GM15510 (cell line): ENCODE measurements around the gene LYVE1.

Experiments used
- POLR2A ChIP-seq: IDR thresholded peaks from 3 replicates; pipeline ENCODE4 v1.6.1; 2011; ENCODE audit warnings: borderline replicate concordance; ENCODE audit not compliant: insufficient read length; ENCODE audit errors: extremely low read depth

LYVE1 gene

GRCh38 chr11:10600570-10601248, 32.2 kb upstream of the LYVE1 start:
- TF ChIP-seq POLR2A, result no peak

- TF ChIP-seq POLR2A, result no peak
Observed at GRCh38 chr11:10599388-10600175, 31.1 kb upstream of the LYVE1 start.

- TF ChIP-seq POLR2A, result no peak
Observed at GRCh38 chr11:10598816-10599215, 30.4 kb upstream of the LYVE1 start.

DNA sequence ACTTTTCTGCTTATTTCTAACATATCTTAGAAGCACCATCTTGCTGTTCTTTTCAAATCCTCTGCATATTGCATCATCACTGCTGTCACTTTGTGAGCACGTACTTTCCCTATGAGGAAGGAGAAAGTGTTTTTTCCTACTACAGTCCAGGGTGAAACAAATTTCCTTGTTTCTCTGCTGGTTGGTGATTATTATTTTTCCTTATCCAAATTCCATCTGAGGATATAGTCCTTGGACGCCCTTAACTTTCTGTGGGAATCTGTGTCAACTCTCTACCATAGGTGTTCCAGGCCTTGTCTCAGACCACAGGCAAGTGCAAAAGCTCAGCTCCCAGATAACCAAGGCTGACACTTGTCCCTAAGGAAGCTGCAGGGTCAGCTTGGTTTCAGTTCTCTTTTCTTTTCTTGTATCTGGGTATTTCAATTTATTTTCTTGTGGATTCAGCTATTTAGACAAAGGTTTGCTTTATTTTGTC, 29.4 kb upstream of the LYVE1 start:
- no peak for TF ChIP-seq POLR2A

DNA sequence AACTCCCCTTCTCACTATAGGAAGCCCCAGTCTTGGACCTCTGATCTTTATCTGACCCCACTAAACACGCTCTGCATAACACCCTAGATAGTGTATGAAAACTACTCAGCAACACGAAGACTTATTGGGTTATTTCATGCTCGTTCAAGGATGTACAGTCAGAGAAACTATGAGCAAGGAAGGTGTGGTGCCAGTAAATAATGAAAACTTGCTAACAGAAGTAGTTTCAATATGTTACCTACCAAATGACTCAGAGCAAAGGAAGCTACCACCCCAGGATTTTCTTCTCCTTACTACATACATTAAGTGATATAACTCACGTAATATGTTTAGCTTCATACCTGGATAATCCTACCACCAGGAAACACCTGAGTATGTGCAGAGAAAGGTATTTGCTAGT, 25.9 kb upstream of the LYVE1 start:
- no peak for TF ChIP-seq POLR2A

- no peak for TF ChIP-seq POLR2A
Observed at GRCh38 chr11:10592331-10592730, 23.9 kb upstream of the LYVE1 start.

GRCh38 chr11:10591741-10592140, 23.3 kb upstream of the LYVE1 start:
- TF ChIP-seq POLR2A, result no peak

DNA sequence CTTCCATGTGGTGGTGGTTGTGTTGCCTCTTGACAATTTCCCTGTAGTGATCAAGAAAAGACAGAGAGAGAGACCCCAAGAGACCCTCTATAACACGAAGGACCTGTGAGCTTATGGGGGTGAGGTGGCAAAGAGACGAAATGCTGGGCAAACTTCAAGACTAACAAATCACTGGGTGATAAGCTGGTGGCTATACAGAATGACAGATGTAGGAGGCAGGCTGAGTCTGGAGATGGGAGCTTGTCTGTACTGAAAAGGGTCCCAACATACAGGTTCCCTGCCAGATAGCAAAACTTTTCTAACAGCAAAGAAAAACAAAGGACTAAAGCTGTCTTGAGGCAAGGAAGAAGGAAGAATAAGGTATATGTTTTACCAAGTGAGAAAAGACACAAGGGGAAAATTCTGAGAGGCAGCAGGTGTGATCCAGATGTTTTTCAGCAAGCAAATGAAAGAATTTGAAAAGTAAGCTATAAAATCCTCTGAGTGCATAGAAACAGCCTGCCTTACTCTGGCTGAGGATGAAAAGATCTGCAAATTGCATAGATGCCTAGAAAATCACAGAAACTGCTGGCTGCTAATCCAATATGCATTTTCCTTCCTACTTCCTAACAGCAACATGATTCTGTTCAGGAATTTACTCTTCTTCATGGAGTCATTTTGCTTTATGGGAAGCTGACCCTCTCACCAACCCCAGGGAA, 21.9 kb upstream of the LYVE1 start:
- TF ChIP-seq POLR2A, result no peak

DNA sequence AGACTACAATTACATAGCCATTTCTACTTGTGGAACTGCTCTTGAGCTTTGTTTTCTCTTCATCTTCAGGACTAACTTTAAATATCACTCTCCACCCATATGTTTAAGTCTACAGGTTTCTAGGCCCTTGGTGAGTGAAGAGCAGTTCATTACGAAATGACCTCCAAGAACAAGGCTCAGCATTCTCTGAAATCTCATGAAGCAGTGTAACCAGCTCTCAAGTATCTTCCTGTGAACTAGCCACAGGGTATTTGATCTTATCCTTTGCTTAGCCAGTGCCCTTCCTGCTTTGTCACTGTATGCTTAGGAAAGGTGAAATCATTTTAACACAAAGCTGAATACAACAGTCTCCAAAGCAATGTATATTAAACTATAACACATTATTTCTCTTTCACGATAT, 20.4 kb upstream of the LYVE1 start:
- no peak for TF ChIP-seq POLR2A

DNA sequence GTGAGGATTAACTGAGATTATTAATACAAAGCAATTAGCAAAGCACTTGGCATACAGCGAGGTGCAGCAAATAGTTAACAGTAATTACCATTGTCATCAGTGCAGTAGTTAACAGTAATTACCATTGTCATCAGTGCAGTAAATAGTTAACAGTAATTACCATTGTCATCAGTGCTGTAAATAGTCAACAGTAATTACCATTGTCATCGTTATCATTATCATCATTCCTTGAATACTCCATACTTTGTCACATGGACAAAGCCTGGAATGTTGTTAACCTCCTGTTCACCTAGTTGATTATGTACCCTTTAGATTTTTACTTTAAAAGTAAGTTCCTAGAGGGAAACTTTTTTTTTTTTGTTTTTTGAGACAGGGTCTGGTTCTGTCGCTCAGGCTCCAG, 19.5 kb upstream of the LYVE1 start:
- no peak for TF ChIP-seq POLR2A

DNA sequence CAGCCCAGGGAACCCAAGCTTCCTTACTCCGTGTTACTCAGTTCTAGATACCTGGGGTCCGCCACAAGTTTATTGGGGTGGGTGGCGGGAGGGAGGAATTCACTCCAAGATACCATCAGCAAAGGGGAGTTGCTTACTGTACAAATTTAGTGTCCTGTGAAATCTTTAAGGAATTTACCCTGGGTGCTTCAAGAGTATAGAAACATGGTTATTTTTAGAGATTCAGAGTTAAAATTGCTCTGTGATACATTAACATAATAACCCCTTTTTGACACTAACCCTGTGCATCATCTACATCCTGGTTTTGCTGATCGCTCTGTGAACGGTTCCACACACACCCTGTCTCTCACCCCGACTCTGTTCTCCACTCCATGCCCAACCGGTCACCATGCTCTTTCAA, 18.9 kb upstream of the LYVE1 start:
- TF ChIP-seq POLR2A, result no peak

DNA sequence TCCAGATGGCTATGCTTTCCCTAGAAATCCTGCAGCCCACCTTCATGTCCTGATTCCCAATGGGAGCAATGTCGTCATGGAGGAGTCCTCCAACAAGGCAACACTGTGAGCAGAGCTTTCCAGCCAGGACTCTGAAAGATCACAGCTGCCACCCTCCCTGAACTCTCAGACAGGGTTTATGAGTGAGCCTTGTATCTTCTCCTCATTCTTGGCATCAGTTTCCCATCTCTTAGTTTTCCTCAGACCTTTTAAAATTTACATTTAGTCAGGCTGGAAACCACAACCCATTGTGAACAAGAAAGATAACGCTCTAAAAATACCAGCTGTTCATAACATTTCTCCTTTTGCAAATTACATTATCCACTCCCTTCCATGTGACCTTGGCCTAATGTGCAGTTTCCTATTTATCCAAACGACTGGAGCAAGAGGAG, 15.6 kb upstream of the LYVE1 start:
- no peak for TF ChIP-seq POLR2A

- no peak for TF ChIP-seq POLR2A
Observed at GRCh38 chr11:10581481-10582019, 13.1 kb upstream of the LYVE1 start.

DNA sequence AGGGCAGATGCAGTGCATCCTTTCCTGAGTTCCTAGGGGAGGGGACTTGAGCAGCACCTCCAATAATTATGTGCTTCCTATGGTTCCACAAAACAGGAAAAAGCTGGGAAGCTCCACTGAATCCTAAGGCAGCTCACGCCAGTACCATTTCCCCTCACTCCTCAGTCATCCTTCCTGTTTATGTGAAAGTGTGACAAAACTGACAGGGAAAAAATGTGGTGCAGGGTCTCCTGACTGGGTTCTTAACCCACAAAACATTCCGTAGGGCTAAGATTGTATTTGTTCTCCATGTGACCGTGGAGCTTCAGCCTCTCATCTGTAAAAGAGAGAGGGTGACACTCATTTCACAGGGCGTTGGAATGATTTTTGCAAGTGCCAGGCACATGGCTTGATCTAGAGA, 12.2 kb upstream of the LYVE1 start:
- no peak for TF ChIP-seq POLR2A

- TF ChIP-seq POLR2A, result no peak
Observed at GRCh38 chr11:10579700-10580099, 11.2 kb upstream of the LYVE1 start.
